GM18858 (cell line): ENCODE results near the gene ADIRF.
A peak's percentile ranks its signal among the peaks of the same experiment; 100 is the strongest.

Experiments
- ATAC-seq: cut with Tn5 transposase; IDR thresholded peaks from one replicate; pipeline ENCODE4 v1.9.1; 2021; ENCODE audit not compliant: unreplicated experiment

ADIRF gene

GRCh38 chr10:86960003-86960862 lies 8.0 kb upstream of the ADIRF start:
- no peak for ATAC-seq

- ATAC-seq, result no peak
Measured at GRCh38 chr10:86960863-86961434, 7.3 kb upstream of the ADIRF start.

DNA sequence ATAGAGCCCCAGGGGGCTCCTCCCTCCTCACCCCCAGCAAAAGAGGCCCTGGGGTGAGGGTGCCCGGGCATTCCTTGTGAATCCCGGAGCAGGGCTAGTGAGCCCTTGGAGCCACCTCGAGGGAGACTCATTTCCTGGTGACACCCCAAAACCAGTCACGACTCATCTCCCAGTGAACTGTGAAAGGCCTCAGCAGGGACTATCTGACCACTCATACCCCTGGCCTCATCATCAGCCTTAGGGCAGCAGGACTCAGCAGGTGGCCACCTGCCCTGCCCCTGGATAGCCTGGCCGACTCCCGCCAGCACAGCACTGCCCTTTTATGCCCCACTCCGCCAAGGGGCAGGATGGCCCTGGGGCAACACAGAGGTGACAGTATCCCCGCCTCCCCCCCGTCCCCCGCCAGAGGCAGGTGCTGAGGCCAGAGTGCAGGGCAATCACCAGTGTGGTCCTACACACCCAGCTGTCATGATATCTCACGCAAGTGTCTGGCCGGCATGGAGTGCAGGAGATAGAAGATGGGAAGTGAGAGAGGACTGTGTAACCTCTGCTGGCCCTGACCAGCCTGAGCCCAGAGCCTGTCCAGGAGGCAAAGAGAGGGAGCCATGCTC lies 6.7 kb upstream of the ADIRF start:
- ATAC-seq, result no peak

GRCh38 chr10:86962136-86962980 lies 5.9 kb upstream of the ADIRF start:
- no peak for ATAC-seq

DNA sequence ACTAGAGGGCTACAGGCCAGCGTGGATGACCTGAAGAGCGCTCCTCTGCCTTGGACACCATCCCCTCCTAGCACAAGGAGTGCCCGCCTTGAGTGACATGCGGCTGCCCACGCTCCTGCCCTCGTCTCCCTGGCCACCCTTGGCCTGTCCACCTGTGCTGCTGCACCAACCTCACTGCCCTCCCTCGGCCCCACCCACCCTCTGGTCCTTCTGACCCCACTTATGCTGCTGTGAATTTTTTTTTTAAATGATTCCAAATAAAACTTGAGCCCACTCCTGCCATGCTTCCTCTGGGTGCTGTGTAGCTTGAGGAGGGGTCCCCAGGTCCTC lies 5.3 kb upstream of the ADIRF start:
- no peak for ATAC-seq

DNA sequence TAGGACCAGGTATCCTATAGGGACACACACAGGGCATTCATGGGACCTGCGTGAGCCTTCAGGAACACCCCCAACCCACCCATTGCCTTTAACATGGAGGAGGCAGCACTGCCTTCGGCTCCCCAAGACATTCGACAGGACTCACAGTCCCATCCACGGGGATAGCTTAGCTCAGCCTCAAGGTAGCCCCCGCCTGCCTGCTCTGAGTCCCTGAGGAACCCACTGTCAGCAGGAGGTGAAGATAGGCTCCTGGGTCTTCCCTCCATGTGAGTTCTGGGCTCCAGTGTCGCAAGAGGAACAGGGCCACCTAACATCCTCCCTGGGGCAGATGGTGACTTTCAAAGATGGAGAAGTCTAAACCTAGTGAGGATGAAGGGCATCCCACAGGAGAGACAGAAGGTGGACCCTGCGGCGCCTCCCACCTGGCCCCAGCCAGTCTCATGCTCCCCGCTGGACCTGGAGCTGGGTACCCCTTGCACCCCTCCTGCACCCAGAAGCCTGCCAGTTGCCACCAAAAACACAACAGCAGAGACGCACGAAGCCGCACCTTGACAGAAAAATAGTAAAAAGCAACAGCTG lies 4.9 kb upstream of the ADIRF start:
- no peak for ATAC-seq

GRCh38 chr10:86964061-86964846 lies 4.0 kb upstream of the ADIRF start:
- no peak for ATAC-seq

DNA sequence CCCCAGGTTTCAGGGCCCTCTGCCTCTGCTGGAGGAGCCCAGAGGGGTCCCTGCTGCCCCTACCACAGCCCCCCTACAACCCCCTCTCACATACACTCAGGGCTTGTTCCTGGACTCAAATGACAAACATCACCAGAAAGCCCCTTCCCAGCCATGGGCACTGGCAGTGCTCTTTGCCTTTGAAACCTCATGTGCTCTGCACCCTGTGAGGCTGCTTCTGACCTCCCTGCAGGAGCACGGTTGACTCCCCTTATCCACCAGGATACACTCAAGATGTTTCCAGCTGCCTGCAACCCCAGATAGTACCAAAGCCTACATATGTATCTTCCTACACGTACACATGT lies 3.5 kb upstream of the ADIRF start:
- ATAC-seq, result no peak

DNA sequence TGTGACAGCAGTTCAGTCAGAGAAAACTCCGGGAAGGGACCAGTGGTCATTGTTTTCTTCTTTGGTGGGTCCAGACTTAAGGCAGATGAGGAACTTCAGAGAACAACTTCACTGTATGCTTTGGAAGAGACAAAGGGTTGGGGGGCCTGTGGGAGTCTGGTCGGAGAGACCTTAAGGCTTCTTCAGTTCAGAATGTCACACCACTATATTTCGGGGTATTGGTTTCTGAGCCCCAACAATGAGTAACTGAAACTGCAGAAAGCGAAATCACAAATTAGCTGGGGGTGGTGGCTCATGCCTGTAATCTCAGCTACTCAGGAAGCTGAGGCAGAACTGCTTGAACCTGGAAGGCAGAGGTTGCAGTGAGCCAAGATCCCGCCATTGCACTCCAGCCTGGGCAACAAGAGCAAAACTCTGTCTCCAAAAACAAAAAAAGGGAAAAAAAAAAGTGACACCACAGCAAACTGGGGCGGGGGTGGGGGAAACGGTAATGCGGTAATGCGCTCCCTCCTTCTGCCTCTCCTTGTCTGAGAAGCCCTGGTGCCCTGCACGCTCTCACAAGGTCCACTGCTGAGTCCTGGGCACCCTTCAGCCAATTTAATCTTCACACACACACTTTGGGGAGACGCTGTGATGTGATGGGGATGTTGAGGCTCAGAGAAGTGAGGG lies 2.2 kb upstream of the ADIRF start:
- no peak for ATAC-seq

DNA sequence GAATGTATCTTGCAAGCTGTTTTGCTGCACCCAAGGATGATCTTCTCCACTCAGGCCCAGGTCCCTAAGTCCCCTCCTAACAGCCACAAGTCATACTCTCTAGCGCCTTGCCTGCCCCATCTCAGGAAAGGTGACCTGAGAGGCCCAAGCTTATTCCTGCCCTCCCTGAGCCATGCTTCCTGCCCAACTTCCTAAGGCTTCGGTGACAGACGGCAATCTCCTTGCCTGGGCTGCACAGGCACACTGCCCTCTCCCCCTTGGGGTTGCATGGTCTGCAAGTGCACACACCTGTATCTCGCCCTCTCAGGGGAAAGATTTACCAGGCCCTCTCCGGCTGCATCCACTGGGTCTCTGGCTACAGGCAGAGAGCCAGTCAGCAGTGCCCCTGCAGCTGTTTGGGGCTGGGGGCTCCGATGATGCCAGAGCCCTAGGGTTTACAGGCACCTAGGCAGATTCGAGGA lies 771 bp upstream of the ADIRF start:
- no peak for ATAC-seq

DNA sequence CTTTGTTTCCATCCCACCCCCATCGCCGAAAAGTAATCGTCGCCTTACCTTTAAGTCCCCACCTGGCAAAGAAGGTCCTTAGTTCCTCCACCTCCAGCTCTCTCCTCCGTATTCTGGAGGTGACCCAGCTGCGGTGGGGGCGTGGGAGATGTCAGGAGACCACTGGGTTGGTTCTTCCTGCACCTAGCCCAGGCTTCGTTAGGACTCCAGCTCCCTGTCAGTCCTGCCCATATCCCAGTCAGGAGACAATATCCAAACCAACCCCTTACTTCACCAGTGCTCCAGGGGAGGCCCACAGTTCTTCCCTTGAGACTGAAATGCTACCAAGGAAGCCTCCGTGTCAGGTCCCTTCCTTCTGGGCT lies 693 bp downstream of the ADIRF start:
- no peak for ATAC-seq

DNA sequence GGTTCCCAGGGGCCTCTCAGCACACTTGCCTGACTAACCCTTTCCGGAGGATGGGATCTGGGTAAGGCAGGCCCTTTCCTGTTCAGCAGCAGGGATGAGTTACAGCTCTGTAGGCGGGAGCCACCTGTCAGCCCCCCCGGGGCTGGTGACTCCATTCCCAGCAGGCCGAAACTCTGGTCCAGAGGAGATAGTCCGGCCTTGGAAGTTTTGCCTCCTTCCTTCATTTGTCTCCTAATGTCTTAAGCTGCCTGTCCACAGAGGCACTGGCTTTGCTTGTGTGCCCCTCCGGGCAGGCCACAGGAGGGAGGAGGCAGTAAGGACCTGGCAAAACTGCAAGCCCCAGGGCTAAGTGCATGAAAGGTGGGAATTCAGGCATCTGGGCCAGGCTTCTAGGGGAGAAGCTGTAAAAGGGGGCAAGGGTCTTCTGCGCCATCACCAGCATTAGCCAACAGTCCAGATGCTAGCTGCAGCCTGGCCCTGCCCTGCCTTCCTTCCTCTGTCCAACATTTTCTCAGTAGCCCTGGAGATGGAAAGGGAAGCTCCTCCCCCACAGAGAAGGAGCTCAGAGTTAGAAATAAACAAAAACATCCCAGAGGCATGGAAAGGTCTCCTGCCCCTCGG lies 1.2 kb downstream of the ADIRF start:
- ATAC-seq, result no peak

GRCh38 chr10:86970162-86970981 lies 2.1 kb downstream of the ADIRF start:
- no peak for ATAC-seq

DNA sequence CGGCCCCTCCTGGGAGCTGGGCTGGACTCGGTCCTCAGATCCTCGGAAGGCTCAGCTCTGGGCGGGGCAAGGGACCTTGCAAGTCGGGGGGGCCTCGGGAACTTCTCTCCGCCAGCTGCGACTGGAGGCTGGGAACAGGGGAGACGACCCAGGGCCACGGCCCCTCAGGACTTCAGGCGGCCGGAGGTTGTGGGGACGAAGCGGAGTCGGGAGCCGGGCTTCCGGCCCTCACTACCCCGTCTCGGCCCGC lies 2.6 kb downstream of the ADIRF start:
- no peak for ATAC-seq

DNA sequence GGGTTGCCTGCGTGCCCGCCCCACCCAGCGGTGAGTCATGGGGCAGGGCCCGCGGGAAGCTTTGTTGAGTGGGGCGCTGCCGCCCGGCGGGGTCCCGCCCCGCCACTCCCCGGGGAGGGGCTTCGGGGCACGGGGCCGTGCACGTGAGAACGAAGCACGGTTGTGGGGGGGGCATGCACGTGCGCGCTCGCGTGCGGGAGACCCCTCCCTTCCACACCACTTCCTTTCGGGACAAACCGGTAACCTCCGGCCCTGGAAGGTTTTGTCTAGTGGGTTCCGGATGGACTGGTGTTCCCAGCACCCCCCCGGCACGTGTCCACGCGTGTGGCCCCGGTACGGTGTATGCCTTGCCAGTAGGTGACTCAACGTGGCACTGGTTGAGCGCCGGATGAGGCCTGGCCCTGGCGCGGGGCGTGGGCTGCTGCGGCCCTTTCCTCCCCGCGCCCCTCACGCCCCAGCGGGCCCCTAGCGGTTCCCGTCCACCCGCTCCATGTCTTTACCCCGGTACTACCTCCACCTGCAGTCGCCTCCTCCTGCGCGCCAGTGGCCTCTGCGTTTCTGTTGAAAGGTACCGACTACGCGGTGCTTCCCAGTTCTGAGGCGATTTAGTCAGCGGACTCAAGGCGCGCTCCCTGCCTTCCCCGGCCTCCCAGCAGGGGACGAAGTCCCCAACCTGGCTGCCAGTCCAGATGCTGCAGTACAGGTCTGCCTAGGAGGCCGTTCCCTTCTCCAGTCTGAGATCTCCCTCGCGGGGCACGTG lies 3.1 kb downstream of the ADIRF start:
- peak; percentile 64 for ATAC-seq

GRCh38 chr10:86972613-86973380 lies 4.5 kb downstream of the ADIRF start:
- ATAC-seq, result no peak

DNA sequence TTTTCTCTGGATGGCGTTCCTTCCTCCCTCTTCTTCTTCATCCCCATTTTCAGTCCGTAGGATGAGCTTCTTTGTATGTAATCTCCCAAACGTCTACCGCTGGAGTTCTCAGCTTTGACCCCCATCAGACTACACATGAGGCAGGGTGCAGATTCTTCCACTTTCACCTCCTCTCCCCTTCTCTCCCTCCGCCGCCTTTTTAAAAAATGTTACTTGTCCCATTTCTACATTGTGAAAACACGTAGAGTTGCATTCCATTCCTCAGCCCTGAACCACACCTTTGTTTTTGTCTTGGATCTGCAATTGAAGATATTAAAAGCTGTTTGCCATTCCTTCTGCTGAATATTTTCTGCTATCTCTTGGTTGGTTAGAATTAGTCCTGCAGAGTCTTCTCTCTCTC lies 6.2 kb downstream of the ADIRF start:
- no peak for ATAC-seq
